Testis (tissue), 2 donors: ENCODE results near the gene ADAMTS7.
"Not testable (repeated sequence)": the region's sequence is repeated elsewhere in the genome, so short reads cannot be mapped to it uniquely, and the experiment has no call there.

ENCODE experiments used
- POLR2A ChIP-seq: fragments of 450-650 bp; IDR thresholded peaks from one replicate; pipeline ENCODE4 v1.6.1; 2017; ENCODE audit warnings: antibody characterized with exemption, mild to moderate bottlenecking, moderate library complexity
- TF ChIP-seq, protein P1 (sequence below), 3 experiments: fragments of 450-650 bp in 2 of 3; fragments of 200-600 bp in 1 of 3; sonication (generic) in 1 of 3; IDR thresholded peaks; one replicate each; pipeline ENCODE4 v1.5.1; 2016 to 2019; ENCODE audit warnings: antibody characterized with exemption in 3 of 3, mild to moderate bottlenecking in 2 of 3, moderate library complexity in 1 of 3

DNA sequence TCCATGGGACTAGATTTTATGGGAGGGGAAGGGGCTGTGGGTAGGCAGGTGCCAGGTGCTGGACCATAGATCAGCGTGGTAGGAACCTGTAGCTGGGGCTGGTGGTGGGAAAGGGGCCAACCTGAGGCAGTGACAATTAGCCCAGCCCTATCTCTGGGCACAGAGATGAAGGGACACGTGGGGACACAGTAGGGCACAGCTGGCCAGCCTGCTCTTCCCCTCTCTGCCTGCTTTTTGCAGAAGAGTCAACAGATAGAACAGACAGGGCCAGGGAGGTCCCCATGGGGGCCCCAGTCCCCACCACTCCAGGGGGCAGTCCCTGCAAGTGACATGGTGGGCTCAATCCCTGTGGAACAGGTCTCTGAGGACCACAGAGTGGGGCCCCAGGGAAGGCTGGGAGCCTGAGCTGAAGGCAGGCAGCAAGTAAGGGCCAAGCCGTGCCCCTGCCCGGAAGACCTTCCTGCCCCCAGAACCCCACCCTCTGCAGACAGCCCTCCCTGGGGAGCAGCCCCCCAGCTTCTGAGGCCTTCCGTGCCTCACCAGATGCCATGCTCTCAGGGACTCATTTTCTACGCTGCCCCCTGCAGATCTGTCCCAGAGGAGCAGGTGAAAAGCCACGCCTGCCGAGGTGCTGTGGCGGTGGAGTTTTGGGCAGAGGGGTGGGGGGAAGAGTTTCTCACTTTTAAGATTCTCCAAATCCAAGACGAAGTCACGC is 52.6 kb downstream of the ADAMTS7 start:
- TF ChIP-seq, protein P1, sequence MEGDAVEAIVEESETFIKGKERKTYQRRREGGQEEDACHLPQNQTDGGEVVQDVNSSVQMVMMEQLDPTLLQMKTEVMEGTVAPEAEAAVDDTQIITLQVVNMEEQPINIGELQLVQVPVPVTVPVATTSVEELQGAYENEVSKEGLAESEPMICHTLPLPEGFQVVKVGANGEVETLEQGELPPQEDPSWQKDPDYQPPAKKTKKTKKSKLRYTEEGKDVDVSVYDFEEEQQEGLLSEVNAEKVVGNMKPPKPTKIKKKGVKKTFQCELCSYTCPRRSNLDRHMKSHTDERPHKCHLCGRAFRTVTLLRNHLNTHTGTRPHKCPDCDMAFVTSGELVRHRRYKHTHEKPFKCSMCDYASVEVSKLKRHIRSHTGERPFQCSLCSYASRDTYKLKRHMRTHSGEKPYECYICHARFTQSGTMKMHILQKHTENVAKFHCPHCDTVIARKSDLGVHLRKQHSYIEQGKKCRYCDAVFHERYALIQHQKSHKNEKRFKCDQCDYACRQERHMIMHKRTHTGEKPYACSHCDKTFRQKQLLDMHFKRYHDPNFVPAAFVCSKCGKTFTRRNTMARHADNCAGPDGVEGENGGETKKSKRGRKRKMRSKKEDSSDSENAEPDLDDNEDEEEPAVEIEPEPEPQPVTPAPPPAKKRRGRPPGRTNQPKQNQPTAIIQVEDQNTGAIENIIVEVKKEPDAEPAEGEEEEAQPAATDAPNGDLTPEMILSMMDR (IDR thresholded peaks at IDR 0.05) = not testable (repeated sequence)
- not testable (repeated sequence) for TF ChIP-seq POLR2A
